Kidney (tissue), 14 donors: ENCODE measurements around the gene LY86. TPM values are rescaled to one million over a fixed set of nuclear protein-coding genes. Genes with fewer than 3 reads are reported as not detected.

Experiments used
- DNase-seq, 5 donors: peaks; one replicate each; pipeline ENCODE4 v3.0.0-alpha.2; 2013 to 2020
- FAIRE-seq: peaks from 2 replicates; lab custom pipeline; 2012; peaks lifted over from hg19 to GRCh38; lab: Jason Lieb, UNC
- H3K27ac ChIP-seq, 2 donors: one replicate each; pipeline ENCODE4 v1.7.0; 2013; ENCODE audit warnings: low read depth in 2 of 2, low read length in 2 of 2, inconsistent platforms in 1 of 2
- H3K27me3 ChIP-seq: one replicate; pipeline ENCODE4 v1.7.1; 2013; ENCODE audit warnings: low read length, inconsistent platforms; ENCODE audit not compliant: control insufficient read depth, insufficient read depth
- H3K36me3 ChIP-seq, 3 donors: one replicate each; pipeline versions ENCODE4 v1.7.0 to v1.7.1; 2013; ENCODE audit warnings: low read length in 3 of 3, control low read depth in 1 of 3, inconsistent platforms in 1 of 3; ENCODE audit not compliant: insufficient read depth in 3 of 3, control insufficient read depth in 2 of 3
- H3K4me1 ChIP-seq, 3 donors: one replicate each; pipeline versions ENCODE4 v1.7.0 to v1.7.1; 2013; ENCODE audit warnings: low read length in 3 of 3, inconsistent platforms in 1 of 3, low read depth in 1 of 3; ENCODE audit not compliant: control insufficient read depth in 2 of 3, insufficient read depth in 2 of 3
- H3K4me3 ChIP-seq, 3 donors: one replicate each; pipeline versions ENCODE4 v1.7.0 to v1.8.1; 2013; ENCODE audit warnings: low read length in 3 of 3, control low read depth in 1 of 3, inconsistent platforms in 1 of 3
- H3K9ac ChIP-seq, 3 donors: one replicate each; pipeline versions ENCODE4 v1.7.0 to v1.7.1; 2013; ENCODE audit warnings: low read length in 3 of 3, control low read depth in 1 of 3, inconsistent platforms in 1 of 3
- H3K9me3 ChIP-seq, 3 donors: one replicate each; pipeline versions ENCODE4 v1.7.0 to v1.7.1; 2013; ENCODE audit warnings: low read length in 3 of 3, control low read depth in 1 of 3, inconsistent platforms in 1 of 3; ENCODE audit not compliant: control insufficient read depth in 2 of 3, insufficient read depth in 1 of 3
- intact Hi-C: fragments of 100-400 bp; cut with DNase I; formaldehyde crosslinking; loops from one replicate; pipeline ENCODE4 v1.11.1; 2022
- polyA plus RNA-seq: library from polyadenylated mRNA; stranded (reverse); fragments of 350-450 nt; fragmentation: Illumina TruSeq; extraction: RNeasy Lipid Tissue Mini Kit (QIAGEN cat#74804); gene quantifications from one replicate; pipeline ENCODE4 v1.2.3, GENCODE V29; 2014; ENCODE audit warnings: low read depth, low replicate concordance; ENCODE audit not compliant: insufficient read depth
- total RNA-seq: library from RNA; stranded (reverse); fragmentation: NEBNext Ultra II Directional; extraction: Animal tissue kit (Norgen Biotek cat#: 25700); gene quantifications from one replicate; pipeline ENCODE4 v1.2.1, GENCODE V29; 2021
- TF ChIP-seq, protein P1 (sequence below): IDR thresholded peaks from 3 replicates; pipeline ENCODE4 v1.5.1; 2012; ENCODE audit warnings: mild to moderate bottlenecking, moderate library complexity, borderline replicate concordance; ENCODE audit not compliant: insufficient read depth; ENCODE audit errors: extremely low read depth
- donor health status: control.
- donor health status: control.
- donor health status: control.
- donor health status: control.
- donor health status: control.
- donor health status: DM: yes; HTN: yes; CAD: no.
- donor health status: Normal renal cell carcinoma (clear cell type).

The LY86 gene
- total and polyA plus RNA-seq, 2 donors from 2014 or later = 4.8 to 6.1 TPM

DNA sequence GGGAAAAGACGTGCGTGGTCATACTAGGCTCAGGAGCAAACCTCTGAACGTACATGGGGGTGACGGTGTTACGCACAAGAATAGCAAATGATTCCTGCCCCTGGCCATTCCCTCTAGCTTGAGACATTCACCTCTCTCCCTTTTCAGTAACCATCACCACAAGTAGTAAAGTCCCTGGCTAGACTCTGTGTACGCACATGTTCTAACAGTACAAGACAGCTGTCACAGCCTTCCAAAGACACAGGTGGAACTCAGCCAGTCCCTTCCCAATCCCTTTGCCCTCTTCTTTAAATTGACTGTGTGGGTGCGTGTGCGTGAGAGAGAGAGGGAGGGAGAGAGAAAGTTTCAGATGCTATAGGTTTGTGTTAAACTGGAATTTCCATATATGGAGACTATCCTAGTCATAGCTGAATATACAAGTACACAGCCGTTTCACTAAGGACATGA lies 67.3 kb downstream of the LY86 start:
- peak overlapping the region; percentile 29 to 49 for H3K27ac ChIP-seq
- peaks cover 0 to 5% (median 5%) of the 10 kb centered on the region in 3 donors for H3K4me1 ChIP-seq
- intact Hi-C loops = no loop called here
- DNase-seq = no peak
- H3K4me3 ChIP-seq = no peak overlapping the region
- no peaks in the 10 kb centered on the region for H3K27me3 ChIP-seq
- no peaks in the 10 kb centered on the region for H3K36me3 ChIP-seq
- no peak for FAIRE-seq
- TF ChIP-seq, protein P1, sequence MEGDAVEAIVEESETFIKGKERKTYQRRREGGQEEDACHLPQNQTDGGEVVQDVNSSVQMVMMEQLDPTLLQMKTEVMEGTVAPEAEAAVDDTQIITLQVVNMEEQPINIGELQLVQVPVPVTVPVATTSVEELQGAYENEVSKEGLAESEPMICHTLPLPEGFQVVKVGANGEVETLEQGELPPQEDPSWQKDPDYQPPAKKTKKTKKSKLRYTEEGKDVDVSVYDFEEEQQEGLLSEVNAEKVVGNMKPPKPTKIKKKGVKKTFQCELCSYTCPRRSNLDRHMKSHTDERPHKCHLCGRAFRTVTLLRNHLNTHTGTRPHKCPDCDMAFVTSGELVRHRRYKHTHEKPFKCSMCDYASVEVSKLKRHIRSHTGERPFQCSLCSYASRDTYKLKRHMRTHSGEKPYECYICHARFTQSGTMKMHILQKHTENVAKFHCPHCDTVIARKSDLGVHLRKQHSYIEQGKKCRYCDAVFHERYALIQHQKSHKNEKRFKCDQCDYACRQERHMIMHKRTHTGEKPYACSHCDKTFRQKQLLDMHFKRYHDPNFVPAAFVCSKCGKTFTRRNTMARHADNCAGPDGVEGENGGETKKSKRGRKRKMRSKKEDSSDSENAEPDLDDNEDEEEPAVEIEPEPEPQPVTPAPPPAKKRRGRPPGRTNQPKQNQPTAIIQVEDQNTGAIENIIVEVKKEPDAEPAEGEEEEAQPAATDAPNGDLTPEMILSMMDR = no peak
- H3K9me3 ChIP-seq = no peaks in the 10 kb centered on the region
- no peak overlapping the region for H3K9ac ChIP-seq

DNA sequence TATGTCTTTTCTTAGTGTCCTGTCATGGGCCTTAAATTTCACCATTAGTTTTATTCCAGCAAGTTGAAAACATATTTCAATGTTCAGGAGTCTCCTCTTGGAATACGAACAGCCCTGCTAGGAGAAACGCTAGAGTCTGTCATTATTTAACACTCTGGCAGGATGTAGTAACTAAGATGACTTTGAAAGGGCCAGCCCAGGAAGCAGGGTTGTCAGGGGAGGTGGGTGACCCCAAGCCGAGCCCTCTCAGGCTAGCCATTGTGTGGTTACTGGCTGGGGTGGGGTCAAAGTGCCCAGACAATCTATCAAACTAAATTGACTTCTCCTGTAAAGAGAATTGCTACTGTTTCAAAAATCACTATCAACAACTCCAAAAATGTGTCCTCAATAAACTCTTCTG lies 67.8 kb downstream of the LY86 start:
- peaks cover 0 to 5% (median 5%) of the 10 kb centered on the region in 3 donors for H3K4me1 ChIP-seq
- no peaks in the 10 kb centered on the region for H3K36me3 ChIP-seq
- intact Hi-C loops = no loop called here
- FAIRE-seq (no peak), DNase-seq (peak in 2 of 5 donors; percentile 27 to 47)
- peak overlapping the region in 1 of 2 donors; percentile 49 for H3K27ac ChIP-seq
- TF ChIP-seq, protein P1 = no peak
- no peak overlapping the region for H3K9ac ChIP-seq
- H3K27me3 ChIP-seq = no peaks in the 10 kb centered on the region
- H3K4me3 ChIP-seq = no peak overlapping the region
- no peaks in the 10 kb centered on the region for H3K9me3 ChIP-seq

DNA sequence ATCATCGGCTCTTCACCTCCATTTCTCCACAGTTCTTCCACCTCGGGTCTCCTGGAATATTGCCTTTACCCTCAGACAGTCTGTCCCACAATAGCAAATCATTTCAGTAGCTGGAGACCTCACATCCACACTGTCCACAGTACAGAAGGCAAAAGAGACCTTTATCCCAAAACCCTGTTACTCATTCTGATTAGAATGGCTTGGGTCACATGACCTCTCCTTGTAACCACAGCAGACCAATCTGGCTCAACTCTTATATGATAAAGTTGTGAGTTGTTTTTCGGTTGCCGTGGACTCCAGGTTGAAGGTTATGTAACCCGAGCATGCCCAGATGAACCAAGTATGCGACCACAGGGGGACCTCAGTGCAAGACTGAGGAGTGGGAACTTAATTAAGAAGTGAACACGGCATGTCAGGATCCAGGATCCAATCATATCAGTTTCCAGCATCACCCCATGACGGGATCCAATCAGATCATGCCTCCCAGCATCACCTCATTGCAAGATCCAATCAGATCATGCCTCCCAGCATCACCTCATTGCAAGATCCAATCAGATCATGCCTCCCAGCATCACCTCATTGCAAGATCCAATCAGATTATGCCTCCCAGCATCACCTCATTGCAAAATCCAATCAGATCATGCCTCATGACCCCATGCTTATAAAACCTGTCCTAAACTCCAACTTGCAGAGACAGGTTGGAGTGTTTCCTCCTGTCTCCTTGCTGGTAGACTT lies 68.7 kb downstream of the LY86 start:
- no peak overlapping the region for H3K4me3 ChIP-seq
- TF ChIP-seq, protein P1 = no peak
- intact Hi-C loops = no loop called here
- H3K36me3 ChIP-seq = no peaks in the 10 kb centered on the region
- peak overlapping the region; percentile 10 to 47 for H3K27ac ChIP-seq
- H3K27me3 ChIP-seq = no peaks in the 10 kb centered on the region
- H3K9ac ChIP-seq = no peak overlapping the region
- H3K9me3 ChIP-seq = no peaks in the 10 kb centered on the region
- DNase-seq (peak in 2 of 5 donors; percentile 31 to 43), FAIRE-seq (no peak)
- peaks cover 0 to 5% (median 5%) of the 10 kb centered on the region in 3 donors for H3K4me1 ChIP-seq
